ENCODE results near the gene TLCD5. TPM values are rescaled to one million over a fixed set of nuclear protein-coding genes. Genes with fewer than 3 reads are reported as not detected.

The TLCD5 gene
- total RNA-seq, 2 donors from 2014 or later = 14.1 to 15.6 TPM

- intact Hi-C loops (cut with DNase I) = loop anchor here in 1 of 2 donors (2.0 kb wide), 1 partner anchor 134 kb away; no protein-coding TSS in a partner anchor
- DNase-seq (no peak), ATAC-seq (no peak)
Observed at GRCh38 chr11:120305286-120305685, 19.8 kb upstream of the TLCD5 start.

- peak in 1 of 2 donors; percentile 65 for ATAC-seq
Observed at GRCh38 chr11:120306519-120307242, 18.4 kb upstream of the TLCD5 start.

GRCh38 chr11:120307476-120307875, 17.6 kb upstream of the TLCD5 start:
- ATAC-seq = no peak
- no peak for DNase-seq
- intact Hi-C loops (cut with DNase I) = no loop called here

More at GRCh38 chr11:120306519-120307242, 18.4 kb upstream of the TLCD5 start:
- intact Hi-C loops (cut with DNase I) = no loop called here
- peak; percentile 75 for DNase-seq

- intact Hi-C loops (cut with DNase I) = no loop called here
- ATAC-seq (no peak), DNase-seq (no peak)
Observed at GRCh38 chr11:120308081-120308480, 17.0 kb upstream of the TLCD5 start.

- intact Hi-C loops (cut with DNase I) = no loop called here
- ATAC-seq (no peak), DNase-seq (no peak)
Observed at GRCh38 chr11:120310870-120311269, 14.2 kb upstream of the TLCD5 start.

GRCh38 chr11:120314861-120315260, 10.2 kb upstream of the TLCD5 start:
- no peak for ATAC-seq
- intact Hi-C loops (cut with DNase I) = no loop called here

GRCh38 chr11:120316880-120317688, 8.0 kb upstream of the TLCD5 start:
- ATAC-seq (peak; percentile 77 to 88), DNase-seq (peak; percentile 65)
- intact Hi-C loops (cut with DNase I) = no loop called here

More at GRCh38 chr11:120314861-120315260, 10.2 kb upstream of the TLCD5 start:
- DNase-seq = no peak

- ATAC-seq (no peak), DNase-seq (no peak)
- intact Hi-C loops (cut with DNase I) = no loop called here
Observed at GRCh38 chr11:120317689-120318480, 7.2 kb upstream of the TLCD5 start.

GRCh38 chr11:120318906-120319305, 6.2 kb upstream of the TLCD5 start:
- DNase-seq (no peak), ATAC-seq (no peak)
- intact Hi-C loops (cut with DNase I) = no loop called here

- ATAC-seq = peak; percentile 14 to 35
- intact Hi-C loops (cut with DNase I) = no loop called here
- DNase-seq = no peak
Observed at GRCh38 chr11:120326228-120326627, 1.1 kb downstream of the TLCD5 start.

- intact Hi-C loops (cut with DNase I) = no loop called here
- ATAC-seq = no peak
- no peak for DNase-seq
Observed at GRCh38 chr11:120326845-120327281, 1.8 kb downstream of the TLCD5 start.

- DNase-seq (no peak), ATAC-seq (no peak)
- intact Hi-C loops (cut with DNase I) = no loop called here
Observed at GRCh38 chr11:120327311-120327710, 2.2 kb downstream of the TLCD5 start.

GRCh38 chr11:120329556-120329955, 4.5 kb downstream of the TLCD5 start:
- no peak for DNase-seq
- intact Hi-C loops (cut with DNase I) = no loop called here
- no peak for ATAC-seq

GRCh38 chr11:120330045-120330444, 4.9 kb downstream of the TLCD5 start:
- ATAC-seq (no peak), DNase-seq (no peak)
- intact Hi-C loops (cut with DNase I) = loop anchor here (10.0 kb wide), 2 partner anchors 95 to 145 kb away; no protein-coding TSS in a partner anchor

- peak in 1 of 2 donors; percentile 12 for ATAC-seq
- no peak for DNase-seq
- intact Hi-C loops (cut with DNase I) = loop anchor here (10.0 kb wide), 2 partner anchors 93 to 143 kb away; no protein-coding TSS in a partner anchor
Observed at GRCh38 chr11:120331301-120331996, 6.3 kb downstream of the TLCD5 start.

- intact Hi-C loops (cut with DNase I) = loop anchor here (10.0 kb wide), 2 partner anchors 92 to 142 kb away; no protein-coding TSS in a partner anchor
- ATAC-seq = no peak
- no peak for DNase-seq
Observed at GRCh38 chr11:120332822-120333716, 8.0 kb downstream of the TLCD5 start.

GRCh38 chr11:120333801-120334200, 8.7 kb downstream of the TLCD5 start:
- intact Hi-C loops (cut with DNase I) = loop anchor here (10.0 kb wide), 2 partner anchors 91 to 141 kb away; no protein-coding TSS in a partner anchor
- DNase-seq (no peak), ATAC-seq (no peak)

GRCh38 chr11:120334332-120334731, 9.2 kb downstream of the TLCD5 start:
- DNase-seq (no peak), ATAC-seq (no peak)
- intact Hi-C loops (cut with DNase I) = loop anchor here (10.0 kb wide), 2 partner anchors 90 to 140 kb away; no protein-coding TSS in a partner anchor

Measured in left cardiac atrium (tissue), 4 donors.